ENCODE results near the gene PANK1.
A peak's percentile ranks its signal among the peaks of the same experiment; 100 is the strongest.

PANK1 gene

DNA sequence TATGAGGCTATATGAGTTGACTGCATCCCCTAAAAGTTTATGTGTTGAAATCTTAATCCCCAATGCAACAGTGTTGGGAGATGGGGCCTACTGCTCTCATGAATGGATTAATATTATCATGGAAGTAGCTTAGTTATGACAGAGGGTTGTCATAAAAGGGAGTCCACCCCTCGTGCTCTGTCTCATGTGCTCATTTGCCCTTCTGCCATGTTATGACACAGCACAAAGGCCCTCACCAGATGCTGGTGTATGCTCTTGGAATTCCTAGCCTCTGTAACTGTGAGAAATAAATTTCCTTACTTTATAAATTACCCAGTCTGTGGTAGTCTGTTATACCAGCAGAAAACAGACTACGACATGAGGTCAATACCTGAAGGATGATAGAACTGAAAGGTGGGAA, 17.6 kb upstream of the PANK1 start:
- TF ChIP-seq ISL1 (CRISPR knock-in tag; IDR thresholded peaks at IDR 0.05) (no peak), ZNF70 (CRISPR knock-in tag; IDR thresholded peaks at IDR 0.05) (no peak), TOX (CRISPR knock-in tag; IDR thresholded peaks at IDR 0.05; ENCODE audit: borderline replicate concordance) (no peak), GLIS3 (CRISPR knock-in tag; IDR thresholded peaks at IDR 0.05) (no peak), BACH2 (CRISPR knock-in tag; IDR thresholded peaks at IDR 0.05; ENCODE audit: borderline replicate concordance) (no peak), ZFP3 (CRISPR knock-in tag; IDR thresholded peaks at IDR 0.05) (no peak), ESRRG (CRISPR knock-in tag; IDR thresholded peaks at IDR 0.05) (no peak), RARB (CRISPR knock-in tag; IDR thresholded peaks at IDR 0.05) (no peak), SNAI2 (CRISPR knock-in tag; IDR thresholded peaks at IDR 0.05) (no peak), ZFP30 (CRISPR knock-in tag; IDR thresholded peaks at IDR 0.05) (no peak), ZNF8 (CRISPR knock-in tag; IDR thresholded peaks at IDR 0.05) (no peak), ZNF565 (CRISPR knock-in tag; conservative IDR thresholded peaks at IDR 0.05; ENCODE audit: low read depth) (no peak), TCF4 (CRISPR knock-in tag; IDR thresholded peaks at IDR 0.05; ENCODE audit: borderline replicate concordance) (no peak), CSDC2 (CRISPR knock-in tag; IDR thresholded peaks at IDR 0.05) (no peak), ZC3H10 (CRISPR knock-in tag; IDR thresholded peaks at IDR 0.05) (no peak), OSR1 (CRISPR knock-in tag; IDR thresholded peaks at IDR 0.05) (no peak)
- TF ChIP-seq, protein P1, sequence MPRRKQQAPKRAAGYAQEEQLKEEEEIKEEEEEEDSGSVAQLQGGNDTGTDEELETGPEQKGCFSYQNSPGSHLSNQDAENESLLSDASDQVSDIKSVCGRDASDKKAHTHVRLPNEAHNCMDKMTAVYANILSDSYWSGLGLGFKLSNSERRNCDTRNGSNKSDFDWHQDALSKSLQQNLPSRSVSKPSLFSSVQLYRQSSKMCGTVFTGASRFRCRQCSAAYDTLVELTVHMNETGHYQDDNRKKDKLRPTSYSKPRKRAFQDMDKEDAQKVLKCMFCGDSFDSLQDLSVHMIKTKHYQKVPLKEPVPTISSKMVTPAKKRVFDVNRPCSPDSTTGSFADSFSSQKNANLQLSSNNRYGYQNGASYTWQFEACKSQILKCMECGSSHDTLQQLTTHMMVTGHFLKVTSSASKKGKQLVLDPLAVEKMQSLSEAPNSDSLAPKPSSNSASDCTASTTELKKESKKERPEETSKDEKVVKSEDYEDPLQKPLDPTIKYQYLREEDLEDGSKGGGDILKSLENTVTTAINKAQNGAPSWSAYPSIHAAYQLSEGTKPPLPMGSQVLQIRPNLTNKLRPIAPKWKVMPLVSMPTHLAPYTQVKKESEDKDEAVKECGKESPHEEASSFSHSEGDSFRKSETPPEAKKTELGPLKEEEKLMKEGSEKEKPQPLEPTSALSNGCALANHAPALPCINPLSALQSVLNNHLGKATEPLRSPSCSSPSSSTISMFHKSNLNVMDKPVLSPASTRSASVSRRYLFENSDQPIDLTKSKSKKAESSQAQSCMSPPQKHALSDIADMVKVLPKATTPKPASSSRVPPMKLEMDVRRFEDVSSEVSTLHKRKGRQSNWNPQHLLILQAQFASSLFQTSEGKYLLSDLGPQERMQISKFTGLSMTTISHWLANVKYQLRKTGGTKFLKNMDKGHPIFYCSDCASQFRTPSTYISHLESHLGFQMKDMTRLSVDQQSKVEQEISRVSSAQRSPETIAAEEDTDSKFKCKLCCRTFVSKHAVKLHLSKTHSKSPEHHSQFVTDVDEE (CRISPR knock-in tag; IDR thresholded peaks at IDR 0.05) = no peak
- TF ChIP-seq, protein P2, sequence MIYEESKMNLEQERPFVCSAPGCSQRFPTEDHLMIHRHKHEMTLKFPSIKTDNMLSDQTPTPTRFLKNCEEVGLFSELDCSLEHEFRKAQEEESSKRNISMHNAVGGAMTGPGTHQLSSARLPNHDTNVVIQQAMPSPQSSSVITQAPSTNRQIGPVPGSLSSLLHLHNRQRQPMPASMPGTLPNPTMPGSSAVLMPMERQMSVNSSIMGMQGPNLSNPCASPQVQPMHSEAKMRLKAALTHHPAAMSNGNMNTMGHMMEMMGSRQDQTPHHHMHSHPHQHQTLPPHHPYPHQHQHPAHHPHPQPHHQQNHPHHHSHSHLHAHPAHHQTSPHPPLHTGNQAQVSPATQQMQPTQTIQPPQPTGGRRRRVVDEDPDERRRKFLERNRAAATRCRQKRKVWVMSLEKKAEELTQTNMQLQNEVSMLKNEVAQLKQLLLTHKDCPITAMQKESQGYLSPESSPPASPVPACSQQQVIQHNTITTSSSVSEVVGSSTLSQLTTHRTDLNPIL (CRISPR knock-in tag; IDR thresholded peaks at IDR 0.05; ENCODE audit: low read depth) = no peak
- TF ChIP-seq, protein P3, sequence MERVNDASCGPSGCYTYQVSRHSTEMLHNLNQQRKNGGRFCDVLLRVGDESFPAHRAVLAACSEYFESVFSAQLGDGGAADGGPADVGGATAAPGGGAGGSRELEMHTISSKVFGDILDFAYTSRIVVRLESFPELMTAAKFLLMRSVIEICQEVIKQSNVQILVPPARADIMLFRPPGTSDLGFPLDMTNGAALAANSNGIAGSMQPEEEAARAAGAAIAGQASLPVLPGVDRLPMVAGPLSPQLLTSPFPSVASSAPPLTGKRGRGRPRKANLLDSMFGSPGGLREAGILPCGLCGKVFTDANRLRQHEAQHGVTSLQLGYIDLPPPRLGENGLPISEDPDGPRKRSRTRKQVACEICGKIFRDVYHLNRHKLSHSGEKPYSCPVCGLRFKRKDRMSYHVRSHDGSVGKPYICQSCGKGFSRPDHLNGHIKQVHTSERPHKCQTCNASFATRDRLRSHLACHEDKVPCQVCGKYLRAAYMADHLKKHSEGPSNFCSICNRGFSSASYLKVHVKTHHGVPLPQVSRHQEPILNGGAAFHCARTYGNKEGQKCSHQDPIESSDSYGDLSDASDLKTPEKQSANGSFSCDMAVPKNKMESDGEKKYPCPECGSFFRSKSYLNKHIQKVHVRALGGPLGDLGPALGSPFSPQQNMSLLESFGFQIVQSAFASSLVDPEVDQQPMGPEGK (CRISPR knock-in tag; IDR thresholded peaks at IDR 0.05; ENCODE audit: borderline replicate concordance) = no peak
- ATAC-seq = no peak

DNA sequence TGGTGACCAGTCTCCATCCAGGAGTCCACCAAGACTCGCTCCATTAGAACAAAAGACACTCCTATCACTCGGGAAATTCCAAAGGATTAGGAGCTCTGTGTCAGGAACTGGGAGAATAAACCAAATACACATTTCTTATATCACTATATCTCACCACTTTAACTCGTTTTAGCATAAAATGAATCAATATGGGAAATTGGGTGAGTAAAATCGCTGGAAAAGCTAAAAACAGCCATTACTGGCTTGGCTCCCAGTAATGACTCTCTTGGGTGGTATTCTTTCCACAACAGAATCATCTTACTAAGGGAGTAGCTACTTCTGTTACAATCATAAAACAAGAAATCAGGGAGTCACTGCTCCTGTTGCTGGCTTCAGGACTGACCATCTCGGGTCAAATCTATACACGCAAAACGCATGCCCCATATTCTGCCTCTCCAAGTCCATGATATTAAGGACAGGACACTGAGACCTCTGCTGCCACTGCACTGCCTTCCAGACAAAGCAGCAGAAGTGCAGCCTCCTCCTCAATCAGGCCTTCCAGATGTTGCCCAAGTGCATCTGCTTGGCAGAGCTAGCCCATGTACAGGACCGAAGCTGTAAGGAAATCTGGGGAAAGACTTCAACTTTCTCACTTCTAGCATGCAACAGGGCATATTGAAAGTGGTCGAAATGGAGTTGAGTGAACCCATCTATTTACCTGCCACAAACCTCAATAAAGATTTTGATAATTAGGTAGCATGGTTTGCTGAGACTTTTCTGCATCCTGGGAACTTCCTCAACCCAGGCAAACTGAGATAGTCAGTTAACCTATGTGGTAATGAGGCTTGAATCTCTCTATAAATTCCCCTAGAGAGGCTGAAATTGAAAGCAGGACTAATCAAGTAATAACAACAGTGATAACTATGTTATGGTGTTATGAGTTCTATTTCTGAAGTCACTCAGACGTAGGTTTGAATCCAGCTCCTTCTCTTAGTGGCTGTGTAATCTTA, 14.4 kb upstream of the PANK1 start:
- TF ChIP-seq ZNF70 (CRISPR knock-in tag; IDR thresholded peaks at IDR 0.05) = no peak
- no peak for TF ChIP-seq ZFP3 (CRISPR knock-in tag; IDR thresholded peaks at IDR 0.05)
- no peak for TF ChIP-seq ZFP30 (CRISPR knock-in tag; IDR thresholded peaks at IDR 0.05)
- no peak for TF ChIP-seq RARB (CRISPR knock-in tag; IDR thresholded peaks at IDR 0.05)
- no peak for TF ChIP-seq BACH2 (CRISPR knock-in tag; IDR thresholded peaks at IDR 0.05; ENCODE audit: borderline replicate concordance)
- TF ChIP-seq ZC3H10 (CRISPR knock-in tag; IDR thresholded peaks at IDR 0.05) = no peak
- no peak for TF ChIP-seq CSDC2 (CRISPR knock-in tag; IDR thresholded peaks at IDR 0.05)
- no peak for TF ChIP-seq ZNF8 (CRISPR knock-in tag; IDR thresholded peaks at IDR 0.05)
- ATAC-seq = peak; percentile 94

DNA sequence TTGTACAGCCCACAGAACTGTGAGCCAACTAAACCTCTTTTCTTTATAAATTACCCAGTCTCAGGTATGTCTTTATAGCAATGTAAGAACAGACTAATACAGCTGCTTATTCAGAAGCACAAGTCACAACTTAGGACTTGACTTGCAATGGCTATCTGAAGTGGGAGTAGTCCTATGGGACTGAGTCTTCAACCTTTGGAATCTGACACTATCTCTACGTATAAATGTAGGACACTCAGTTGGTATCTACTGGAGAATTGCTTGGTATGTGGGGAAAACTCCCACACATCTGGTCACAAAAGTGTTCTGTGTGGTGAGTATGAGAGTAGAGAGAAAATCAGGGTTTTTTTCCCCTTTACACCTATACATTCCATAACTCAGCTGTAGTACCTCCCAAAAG, 12.3 kb upstream of the PANK1 start:
- TF ChIP-seq ZFP3 (CRISPR knock-in tag; IDR thresholded peaks at IDR 0.05) = no peak
- no peak for TF ChIP-seq RARB (CRISPR knock-in tag; IDR thresholded peaks at IDR 0.05)
- TF ChIP-seq, protein P1 (CRISPR knock-in tag; IDR thresholded peaks at IDR 0.05) = no peak
- no peak for TF ChIP-seq BACH2 (CRISPR knock-in tag; IDR thresholded peaks at IDR 0.05; ENCODE audit: borderline replicate concordance)
- no peak for TF ChIP-seq ZNF8 (CRISPR knock-in tag; IDR thresholded peaks at IDR 0.05)
- TF ChIP-seq TOX (CRISPR knock-in tag; IDR thresholded peaks at IDR 0.05; ENCODE audit: borderline replicate concordance) = no peak
- no peak for TF ChIP-seq OSR1 (CRISPR knock-in tag; IDR thresholded peaks at IDR 0.05)
- no peak for TF ChIP-seq ZNF70 (CRISPR knock-in tag; IDR thresholded peaks at IDR 0.05)
- ATAC-seq = no peak

Measured in SK-N-SH treated with all-trans-retinoic acid at 6 μM for 48 hours (cell line).